Progenitor cell of endocrine pancreas (in vitro differentiated cells): Measurements from ENCODE around the gene PNMT. TPM values are rescaled to one million over a fixed set of nuclear protein-coding genes. Genes with fewer than 3 reads are reported as not detected.

Experiments used
- DNase-seq: peaks from one replicate; pipeline ENCODE4 v3.0.0; 2021; ENCODE audit warnings: low spot score; ENCODE audit not compliant: unreplicated experiment
- H3K27ac Mint-ChIP-seq: 2 replicates; pipeline ENCODE4 v1.8.0; 2021; ENCODE audit warnings: mild to moderate bottlenecking, moderate library complexity, mixed read lengths
- H3K27me3 Mint-ChIP-seq: 2 replicates; pipeline ENCODE4 v1.8.0; 2021; ENCODE audit warnings: mixed read lengths
- H3K36me3 Mint-ChIP-seq: 2 replicates; pipeline ENCODE4 v1.8.0; 2022; ENCODE audit warnings: mixed read lengths; ENCODE audit not compliant: insufficient read depth
- H3K4me1 Mint-ChIP-seq: 2 replicates; pipeline ENCODE4 v1.8.0; 2021; ENCODE audit warnings: low read depth, mixed read lengths
- H3K4me3 Mint-ChIP-seq: 2 replicates; pipeline ENCODE4 v1.8.0; 2021; ENCODE audit warnings: low read depth, mild to moderate bottlenecking, moderate library complexity, mixed read lengths
- H3K9me3 Mint-ChIP-seq: 2 replicates; pipeline ENCODE4 v1.8.0; 2021; ENCODE audit warnings: low read depth, mixed read lengths
- CTCF ChIP-seq: fragments of 200-600 bp; sonication (generic); IDR thresholded peaks from one replicate; pipeline ENCODE4 v1.5.0; 2021; ENCODE audit warnings: antibody characterized with exemption, mild to moderate bottlenecking; ENCODE audit not compliant: unreplicated experiment
- total RNA-seq: library from RNA; stranded (reverse); gene quantifications from 2 replicates; pipeline ENCODE4 v1.2.1, GENCODE V29; 2021

The PNMT gene
- total RNA-seq, 1 donor from 2014 or later = 2.5 TPM

DNA sequence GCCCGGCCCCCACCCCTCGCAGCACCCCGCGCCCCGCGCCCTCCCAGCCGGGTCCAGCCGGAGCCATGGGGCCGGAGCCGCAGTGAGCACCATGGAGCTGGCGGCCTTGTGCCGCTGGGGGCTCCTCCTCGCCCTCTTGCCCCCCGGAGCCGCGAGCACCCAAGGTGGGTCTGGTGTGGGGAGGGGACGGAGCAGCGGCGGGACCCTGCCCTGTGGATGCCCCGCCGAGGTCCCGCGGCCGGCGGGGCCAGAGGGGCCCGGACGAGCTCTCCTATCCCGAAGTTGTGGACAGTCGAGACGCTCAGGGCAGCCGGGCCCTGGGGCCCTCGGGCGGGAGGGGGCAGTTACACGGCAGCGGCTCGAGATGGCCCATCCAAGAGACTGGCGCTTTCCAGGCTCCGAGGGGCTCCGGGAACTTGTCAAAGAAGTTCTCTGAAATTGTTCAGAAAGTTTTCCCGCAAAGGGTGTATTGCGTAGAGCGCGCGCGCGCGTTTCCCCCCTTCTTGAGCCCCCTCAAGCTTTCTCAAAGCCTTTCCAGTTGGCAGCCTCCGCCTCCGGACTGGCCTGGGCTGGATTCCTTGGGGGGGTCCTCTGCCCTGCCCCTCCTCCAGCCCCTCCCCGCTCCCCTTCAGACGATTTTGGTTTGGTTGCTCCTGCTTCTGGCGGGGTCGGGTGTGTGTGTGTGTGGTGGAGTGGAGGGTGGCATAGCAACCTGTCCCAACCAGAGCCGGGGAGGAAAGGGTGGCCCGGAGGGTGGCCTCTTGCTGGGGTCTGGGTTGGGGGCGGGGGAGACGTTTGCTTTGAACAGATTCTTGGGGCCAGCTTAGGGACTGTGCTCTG lies 32.1 kb downstream of the PNMT start:
- peak; percentile 31 for DNase-seq
- Mint-ChIP-seq H3K4me3 (peak overlapping the region; percentile 93), H3K36me3 (peaks cover 1% of the 10 kb centered on the region)

GRCh38 chr17:39701012-39701783 lies 32.9 kb downstream of the PNMT start:
- Mint-ChIP-seq H3K4me3 (peak overlapping the region; percentile 93), H3K4me1 (peaks cover 49% of the 10 kb centered on the region), H3K27ac (peak overlapping the region; percentile 77), H3K27me3 (no peaks in the 10 kb centered on the region), H3K9me3 (no peaks in the 10 kb centered on the region), H3K36me3 (peaks cover 1% of the 10 kb centered on the region)
- TF ChIP-seq CTCF = no peak
- DNase-seq = no peak

More for the DNA sequence above, 32.1 kb downstream of the PNMT start:
- Mint-ChIP-seq H3K4me1 (peaks cover 53% of the 10 kb centered on the region), H3K27me3 (no peaks in the 10 kb centered on the region), H3K9me3 (no peaks in the 10 kb centered on the region), H3K27ac (peak overlapping the region; percentile 71)
- peak; percentile 10 for TF ChIP-seq CTCF

DNA sequence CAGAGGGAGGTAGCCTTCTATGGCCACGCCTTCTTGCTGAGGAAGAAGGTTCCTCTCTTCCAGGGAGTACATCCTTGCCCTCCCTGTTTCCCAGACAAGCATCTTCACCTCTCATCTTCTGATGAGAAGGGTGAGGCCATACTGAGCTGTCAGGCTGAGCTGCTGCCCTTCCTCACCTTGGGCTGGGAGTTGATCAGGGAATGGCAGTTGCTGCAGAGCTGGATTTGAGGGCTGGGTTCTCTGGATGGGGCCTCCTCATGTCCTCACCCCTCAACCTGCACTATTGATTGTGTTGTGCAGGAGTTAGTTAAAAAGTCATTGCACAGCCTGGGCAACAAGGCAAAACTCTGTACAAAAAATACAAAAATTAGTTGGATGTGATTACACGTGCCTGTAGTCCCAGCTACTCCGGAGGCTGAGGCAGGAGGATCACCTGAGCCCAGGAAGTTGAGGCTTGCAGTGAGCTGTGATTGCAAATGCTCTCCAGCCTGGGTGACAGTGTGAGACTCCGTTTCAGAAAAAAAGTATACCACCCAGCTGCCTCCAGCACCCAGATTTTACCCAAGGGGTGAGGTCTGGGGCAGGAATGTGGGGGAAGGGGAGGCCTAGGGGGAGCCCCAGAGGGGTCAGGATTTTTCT lies 33.6 kb downstream of the PNMT start:
- peak overlapping the region; percentile 93 for H3K4me3 Mint-ChIP-seq
- no peaks in the 10 kb centered on the region for H3K27me3 Mint-ChIP-seq
- DNase-seq = no peak
- peak overlapping the region; percentile 77 for H3K27ac Mint-ChIP-seq
- TF ChIP-seq CTCF = no peak
- peaks cover 1% of the 10 kb centered on the region for H3K36me3 Mint-ChIP-seq
- H3K9me3 Mint-ChIP-seq = no peaks in the 10 kb centered on the region
- peaks cover 47% of the 10 kb centered on the region for H3K4me1 Mint-ChIP-seq

DNA sequence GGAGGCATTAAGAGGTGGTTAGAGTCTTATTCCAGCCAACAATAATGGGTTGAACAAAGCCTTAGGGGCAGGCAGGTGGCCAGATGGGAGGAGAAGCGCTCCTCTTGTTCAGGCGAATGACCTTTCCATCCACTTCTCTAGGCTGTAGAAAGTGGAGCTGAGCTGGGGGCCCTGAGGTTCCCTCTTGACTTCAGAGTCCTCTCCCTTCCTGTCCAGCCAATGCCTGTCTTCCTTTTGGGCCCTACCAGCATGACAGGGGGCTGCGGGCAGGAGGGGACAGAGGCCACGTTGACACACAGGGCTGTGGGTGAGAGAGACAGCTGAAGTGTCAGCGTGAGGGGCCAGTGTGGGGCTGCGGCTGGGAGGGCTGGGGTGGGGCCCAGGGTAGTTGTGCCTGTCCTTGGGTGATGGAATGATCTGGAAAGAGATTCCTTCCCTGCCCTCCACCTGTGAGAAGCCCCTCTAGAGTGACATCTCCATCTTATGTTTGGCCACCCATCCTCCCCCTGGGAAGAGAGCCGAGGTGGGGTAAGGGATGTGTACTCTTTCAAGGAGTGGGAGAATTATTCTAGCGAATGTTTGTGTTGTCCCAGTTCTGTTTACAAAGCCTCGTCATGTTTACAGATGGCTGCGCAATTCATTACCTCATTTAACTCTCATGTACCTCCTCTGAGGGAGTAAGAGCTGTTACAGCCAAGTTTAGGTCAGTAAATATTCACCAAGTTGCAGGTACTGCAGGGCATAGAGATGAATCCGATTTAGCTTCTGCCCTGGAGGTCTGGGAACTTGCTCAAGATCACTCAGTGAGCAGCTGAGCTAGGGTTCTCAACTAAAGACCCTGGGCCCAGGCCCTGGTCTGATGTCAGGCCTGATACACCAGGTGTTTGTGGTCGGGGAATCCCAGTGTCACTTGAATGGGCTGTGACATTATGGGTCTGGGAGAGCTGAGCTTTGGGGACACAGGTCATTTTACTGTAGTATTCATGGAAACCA lies 34.9 kb downstream of the PNMT start:
- Mint-ChIP-seq H3K36me3 (peaks cover 3% of the 10 kb centered on the region), H3K27ac (peak overlapping the region; percentile 39), H3K9me3 (no peaks in the 10 kb centered on the region), H3K27me3 (no peaks in the 10 kb centered on the region), H3K4me1 (peaks cover 47% of the 10 kb centered on the region), H3K4me3 (peak overlapping the region; percentile 46)
- no peak for TF ChIP-seq CTCF
- no peak for DNase-seq
